RWPE2 (cell line): Measurements from ENCODE around the gene CYP1A2.

ENCODE experiments used
- ATAC-seq: fragments of 200-7000 bp; cut with Tn5 transposase; 3 replicates; pipeline ENCODE4 v1.9.1; 2021; ENCODE audit warnings: low read depth
- DNase-seq: peaks from one replicate; pipeline ENCODE4 v3.0.0-alpha.2; 2020; ENCODE audit warnings: low spot score
- H3K27ac ChIP-seq: fragments of 450-650 bp; 2 replicates; pipeline ENCODE4 v1.5.1; 2017; ENCODE audit warnings: mild to moderate bottlenecking; ENCODE audit not compliant: poor library complexity, severe bottlenecking
- H3K27me3 ChIP-seq: fragments of 250-450 bp; sonication (Bioruptor Pico); 2 replicates; pipeline ENCODE4 v1.5.1; 2021; ENCODE audit warnings: mild to moderate bottlenecking, moderate library complexity; ENCODE audit not compliant: insufficient read depth, poor library complexity, severe bottlenecking
- H3K36me3 ChIP-seq: fragments of 250-450 bp; sonication (Bioruptor Pico); 2 replicates; pipeline ENCODE4 v1.5.1; 2020; ENCODE audit warnings: low read depth, mild to moderate bottlenecking, moderate library complexity
- H3K4me1 ChIP-seq: fragments of 250-450 bp; sonication (Bioruptor Pico); 2 replicates; pipeline ENCODE4 v1.5.1; 2021; ENCODE audit warnings: mild to moderate bottlenecking, moderate library complexity; ENCODE audit not compliant: insufficient read depth, poor library complexity, severe bottlenecking
- H3K4me3 ChIP-seq: fragments of 250-450 bp; sonication (Bioruptor Pico); 2 replicates; pipeline ENCODE4 v1.5.1; 2021; ENCODE audit warnings: mild to moderate bottlenecking, moderate library complexity; ENCODE audit not compliant: severe bottlenecking
- H3K9me3 ChIP-seq: fragments of 250-450 bp; sonication (Bioruptor Pico); 2 replicates; pipeline ENCODE4 v1.5.1; 2021; ENCODE audit warnings: mild to moderate bottlenecking, moderate library complexity; ENCODE audit not compliant: severe bottlenecking
- CTCF ChIP-seq: fragments of 450-650 bp; IDR thresholded peaks from one replicate; pipeline ENCODE4 v1.5.1; 2017; ENCODE audit warnings: mild to moderate bottlenecking, moderate library complexity; ENCODE audit not compliant: poor library complexity, severe bottlenecking

CYP1A2 gene

GRCh38 chr15:74780523-74781430 lies 32.1 kb downstream of the CYP1A2 start:
- Histone ChIP-seq H3K9me3 (no peaks in the 10 kb centered on the region), H3K4me3 (no peak overlapping the region), H3K27me3 (no peaks in the 10 kb centered on the region), H3K27ac (no peak overlapping the region), H3K4me1 (peaks cover 31% of the 10 kb centered on the region), H3K36me3 (peaks cover 12% of the 10 kb centered on the region)
- TF ChIP-seq CTCF: no peak
- ATAC-seq (no peak), DNase-seq (no peak)

- ATAC-seq (peak; percentile 58), DNase-seq (peak; percentile 70)
- H3K4me1 ChIP-seq: peaks cover 31% of the 10 kb centered on the region
- peaks cover 12% of the 10 kb centered on the region for H3K36me3 ChIP-seq
- peak within 1 kb of the TSS; percentile 100 for H3K4me3 ChIP-seq
- no peaks in the 10 kb centered on the region for H3K9me3 ChIP-seq
- no peaks in the 10 kb centered on the region for H3K27me3 ChIP-seq
- TF ChIP-seq CTCF: peak; percentile 100
- H3K27ac ChIP-seq: peak within 1 kb of the TSS; percentile 67
These were observed 33.0 kb downstream of the CYP1A2 start, which contains the start of gene CSK for GRCh38 chr15:74781431-74782258. CSK (plus strand) TSS chr15:74782080; CDS start chr15:74798298, 16,218 bp downstream.

GRCh38 chr15:74782259-74783071 lies 33.8 kb downstream of the CYP1A2 start:
- peak; percentile 45 for ATAC-seq

More at GRCh38 chr15:74782259-74783071, 33.8 kb downstream of the CYP1A2 start:
- Histone ChIP-seq H3K36me3 (peaks cover 15% of the 10 kb centered on the region), H3K4me1 (peaks cover 33% of the 10 kb centered on the region), H3K27me3 (no peaks in the 10 kb centered on the region), H3K27ac (peak overlapping the region; percentile 67), H3K9me3 (no peaks in the 10 kb centered on the region), H3K4me3 (peak overlapping the region; percentile 100)
- TF ChIP-seq CTCF: no peak
- DNase-seq: no peak
